ENCODE measurements around the gene NEK4. TPM values are rescaled to one million over a fixed set of nuclear protein-coding genes. Genes with fewer than 3 reads are reported as not detected.

Gene NEK4
- polyA plus RNA-seq, 1 donor (not counting 4 experiments of a cell fraction or from before 2014, with no cell fraction given): 13.6 TPM

GRCh38 chr3:52781741-52782140 lies 11.0 kb upstream of the NEK4 start:
- dilution Hi-C loops (cut with MboI; ENCODE audit: extremely low pct_ligation_motif_present, low sequenced_read_pairs): no loop called here

DNA sequence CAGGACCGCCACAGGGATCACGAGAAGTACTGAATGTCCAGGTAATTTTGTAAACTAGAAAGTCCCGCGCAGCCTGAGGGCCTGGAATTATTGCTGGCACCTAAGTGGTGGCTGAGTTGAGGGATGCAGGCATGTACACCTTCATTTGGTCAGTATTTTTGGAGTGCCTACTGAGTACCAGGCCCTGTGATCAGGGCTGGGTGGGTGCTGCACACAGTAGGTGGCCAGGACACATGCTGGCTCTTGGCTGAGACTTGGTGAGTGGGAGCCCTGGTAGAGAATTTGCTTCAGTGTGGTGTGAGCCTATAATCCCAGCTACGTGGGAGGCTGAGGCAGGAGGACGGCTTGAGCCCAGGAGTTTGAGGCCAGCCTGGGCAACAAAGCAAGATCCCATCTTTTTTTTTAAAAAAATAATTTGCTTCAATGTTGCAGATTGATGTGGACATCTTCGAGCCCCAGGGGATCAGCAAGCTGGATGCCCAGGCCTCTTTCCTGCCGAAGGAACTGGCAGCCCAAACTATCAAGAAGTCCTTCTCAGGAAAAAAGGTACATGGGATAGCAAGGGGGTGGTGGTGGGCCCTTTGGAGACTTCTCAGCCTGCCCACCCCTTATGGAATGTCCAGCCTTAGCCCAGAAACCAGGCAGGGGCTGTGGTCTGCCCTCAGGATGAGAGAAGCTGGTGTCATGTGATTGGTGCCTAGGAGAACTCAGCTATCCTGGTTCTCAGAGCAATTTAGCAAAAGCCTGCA lies 9.3 kb upstream of the NEK4 start:
- Histone ChIP-seq H3K9ac (ENCODE audit: control insufficient read depth, extremely low read depth, insufficient read depth, low read length) (no peak overlapping the region), H3K4me1 (ENCODE audit: control insufficient read depth, extremely low read depth, insufficient read depth, low read length) (no peaks in the 10 kb centered on the region), H3K27me3 (ENCODE audit: control insufficient read depth, extremely low read depth, insufficient read depth, low read length) (peaks cover 26% of the 10 kb centered on the region), H3K79me2 (ENCODE audit: control insufficient read depth, insufficient read depth, low read length) (no peaks in the 10 kb centered on the region), H3K9me3 (ENCODE audit: control insufficient read depth, low read depth, low read length) (no peaks in the 10 kb centered on the region), H3K36me3 (ENCODE audit: control insufficient read depth in 2 of 2, extremely low read depth in 1 of 2, insufficient read depth in 2 of 2, low read length in 2 of 2) (no peaks in the 10 kb centered on the region), H3K4me2 (ENCODE audit: control insufficient read depth, extremely low read depth, insufficient read depth, low read depth, low read length) (no peak overlapping the region), H3K27ac (ENCODE audit: control insufficient read depth, insufficient read depth, low read length) (no peak overlapping the region), H3K4me3 (ENCODE audit: control insufficient read depth in 2 of 3, extremely low read depth in 1 of 3, insufficient read depth in 2 of 3, low read depth in 1 of 3, low read length in 3 of 3) (no peak overlapping the region), H3K9me1 (ENCODE audit: control insufficient read depth, extremely low read depth, insufficient read depth, low read length) (no peaks in the 10 kb centered on the region), H2AFZ (ENCODE audit: control insufficient read depth, low read length) (no peak overlapping the region), H4K20me1 (ENCODE audit: control insufficient read depth, extremely low read depth, insufficient read depth, low read length) (no peaks in the 10 kb centered on the region)
- TF ChIP-seq CTCF (optimal IDR thresholded peaks at IDR 0.05 in 1 of 3, IDR thresholded peaks at IDR 0.05 in 1 of 3, conservative IDR thresholded peaks at IDR 0.05 in 1 of 3; ENCODE audit: extremely low read depth in 1 of 3, insufficient read depth in 2 of 3, low read length in 3 of 3) (no peak), EZH2 (IDR thresholded peaks at IDR 0.05; ENCODE audit: low read length) (no peak)
- no peak for DNase-seq (ENCODE audit: low read depth, low spot score)
- dilution Hi-C loops (cut with MboI; ENCODE audit: extremely low pct_ligation_motif_present, low sequenced_read_pairs): no loop called here
- no peak for FAIRE-seq

More at GRCh38 chr3:52781741-52782140, 11.0 kb upstream of the NEK4 start:
- Histone ChIP-seq H3K9ac (ENCODE audit: control insufficient read depth, extremely low read depth, insufficient read depth, low read length) (no peak overlapping the region), H3K4me1 (ENCODE audit: control insufficient read depth, extremely low read depth, insufficient read depth, low read length) (no peaks in the 10 kb centered on the region), H3K9me3 (ENCODE audit: control insufficient read depth, low read depth, low read length) (no peaks in the 10 kb centered on the region), H3K27me3 (ENCODE audit: control insufficient read depth, extremely low read depth, insufficient read depth, low read length) (peaks cover 26% of the 10 kb centered on the region), H3K79me2 (ENCODE audit: control insufficient read depth, insufficient read depth, low read length) (no peaks in the 10 kb centered on the region), H3K9me1 (ENCODE audit: control insufficient read depth, extremely low read depth, insufficient read depth, low read length) (no peaks in the 10 kb centered on the region), H3K4me2 (ENCODE audit: control insufficient read depth, extremely low read depth, insufficient read depth, low read depth, low read length) (no peak overlapping the region), H3K27ac (ENCODE audit: control insufficient read depth, insufficient read depth, low read length) (no peak overlapping the region), H3K36me3 (ENCODE audit: control insufficient read depth in 2 of 2, extremely low read depth in 1 of 2, insufficient read depth in 2 of 2, low read length in 2 of 2) (no peaks in the 10 kb centered on the region), H3K4me3 (ENCODE audit: control insufficient read depth in 2 of 3, extremely low read depth in 1 of 3, insufficient read depth in 2 of 3, low read depth in 1 of 3, low read length in 3 of 3) (no peak overlapping the region), H2AFZ (ENCODE audit: control insufficient read depth, low read length) (no peak overlapping the region), H4K20me1 (ENCODE audit: control insufficient read depth, extremely low read depth, insufficient read depth, low read length) (no peaks in the 10 kb centered on the region)
- FAIRE-seq (no peak), DNase-seq (ENCODE audit: low read depth, low spot score) (no peak)
- TF ChIP-seq EZH2 (IDR thresholded peaks at IDR 0.05; ENCODE audit: low read length) (no peak), CTCF (optimal IDR thresholded peaks at IDR 0.05 in 1 of 3, IDR thresholded peaks at IDR 0.05 in 1 of 3, conservative IDR thresholded peaks at IDR 0.05 in 1 of 3; ENCODE audit: extremely low read depth in 1 of 3, insufficient read depth in 2 of 3, low read length in 3 of 3) (no peak)
